H1 (cell line): ENCODE measurements around the gene SOX6. TPM values are rescaled to one million over a fixed set of nuclear protein-coding genes. Genes with fewer than 3 reads are reported as not detected.

Source experiments
- CTCF ChIA-PET: fragments of 300-600 bp; sonication (Branson Sonifier 250); formaldehyde crosslinking; loops from one replicate; lab custom pipeline; 2021; ENCODE audit not compliant: partially characterized antibody; lab: Charles Lee
- POLR2A ChIA-PET: fragments of 300-600 bp; sonication (Branson Sonifier 250); formaldehyde crosslinking; loops from one replicate; lab custom pipeline; 2021; ENCODE audit warnings: inconsistent platforms; ENCODE audit not compliant: partially characterized antibody; lab: Charles Lee
- DNase-seq, 2 experiments: peaks; one replicate each; pipeline versions ENCODE4 v3.0.0 to v3.0.0-alpha.2; 2010 to 2022; ENCODE audit warnings: low spot score in 2 of 2, low read depth in 1 of 2, mixed read lengths in 1 of 2
- FAIRE-seq: peaks from 2 replicates; lab custom pipeline; 2011; peaks lifted over from hg19 to GRCh38; lab: Jason Lieb, UNC
- H2AFZ ChIP-seq: 2 replicates; pipeline ENCODE4 v1.8.1; 2012; ENCODE audit warnings: low read length, inconsistent platforms
- H2AK5ac ChIP-seq: 2 replicates; pipeline ENCODE4 v1.6.1; 2013; ENCODE audit warnings: low read depth, low read length
- H2BK120ac ChIP-seq: replicated peaks from 2 replicates; pipeline ENCODE3; 2013; ENCODE audit warnings: low read depth, low read length, inconsistent platforms
- H2BK12ac ChIP-seq: 2 replicates; pipeline ENCODE4 v1.6.1; 2013; ENCODE audit warnings: low read depth, low read length
- H2BK15ac ChIP-seq: 2 replicates; pipeline ENCODE4 v1.6.1; 2013; ENCODE audit warnings: low read length
- H2BK20ac ChIP-seq: 2 replicates; pipeline ENCODE4 v1.6.1; 2013; ENCODE audit warnings: low read length
- H2BK5ac ChIP-seq: 2 replicates; pipeline ENCODE4 v1.6.1; 2013; ENCODE audit warnings: low read depth, low read length
- H3K14ac ChIP-seq: 2 replicates; pipeline ENCODE4 v1.6.1; 2013; ENCODE audit warnings: inconsistent platforms; ENCODE audit not compliant: insufficient read length
- H3K18ac ChIP-seq: 2 replicates; pipeline ENCODE4 v1.6.1; 2013; ENCODE audit warnings: low read length; ENCODE audit errors: extremely low read depth
- H3K23ac ChIP-seq: 2 replicates; pipeline ENCODE4 v1.6.1; 2013; ENCODE audit warnings: inconsistent platforms; ENCODE audit not compliant: insufficient read length
- H3K23me2 ChIP-seq: 2 replicates; pipeline ENCODE4 v1.6.1; 2013; ENCODE audit warnings: low read depth, low read length
- H3K27ac ChIP-seq: 2 replicates; pipeline ENCODE4 v1.6.1; 2011; ENCODE audit warnings: low read depth, low read length, inconsistent platforms
- H3K27me3 ChIP-seq, 4 experiments: replicated peaks in 1 of 4; 1 replicate in 1 of 4; 2 replicates in 3 of 4; pipeline versions ENCODE4 v1.6.1 to v1.8.1; 2011 to 2013; ENCODE audit warnings: low read length in 3 of 4, mild to moderate bottlenecking in 3 of 4, inconsistent platforms in 2 of 4, mixed read lengths in 2 of 4, moderate library complexity in 1 of 4; ENCODE audit not compliant: control insufficient read depth in 3 of 4, insufficient read depth in 3 of 4; ENCODE audit errors: extremely low read depth in 1 of 4
- H3K36me3 ChIP-seq, 4 experiments: 2 replicates each; pipeline versions ENCODE4 v1.6.1 to v1.8.1; 2011 to 2013; ENCODE audit warnings: mild to moderate bottlenecking in 4 of 4, low read length in 3 of 4, moderate library complexity in 2 of 4, control low read depth in 1 of 4, inconsistent platforms in 1 of 4; ENCODE audit not compliant: insufficient read depth in 4 of 4, control insufficient read depth in 2 of 4
- H3K4ac ChIP-seq: replicated peaks from 2 replicates; pipeline ENCODE3; 2013; ENCODE audit warnings: low read length, low read depth, mixed read lengths, inconsistent platforms; ENCODE audit not compliant: insufficient read length
- H3K4me1 ChIP-seq, 4 experiments: replicated peaks in 1 of 4; 1 replicate in 1 of 4; 2 replicates in 3 of 4; pipeline versions ENCODE4 v1.6.1 to v1.8.1; 2011 to 2013; ENCODE audit warnings: low read length in 3 of 4, inconsistent platforms in 2 of 4, mixed read lengths in 1 of 4; ENCODE audit not compliant: insufficient read depth in 4 of 4, control insufficient read depth in 3 of 4
- H3K4me2 ChIP-seq, 2 experiments: 2 replicates each; pipeline versions ENCODE4 v1.6.1 to v1.8.1; 2011 to 2013; ENCODE audit warnings: low read depth in 2 of 2, low read length in 2 of 2, control low read depth in 1 of 2, inconsistent platforms in 1 of 2, mild to moderate bottlenecking in 1 of 2; ENCODE audit not compliant: insufficient read depth in 1 of 2
- H3K4me3 ChIP-seq, 4 experiments: fragments of 200-600, 300-600 bp in 1 of 4; sonication (generic), shearing (Covaris generic), sonication (Bioruptor Twin) in 1 of 4; 2 replicates each; pipeline versions ENCODE4 v1.5.1 to v1.8.1; 2011 to 2016; ENCODE audit warnings: low read length in 4 of 4, low read depth in 3 of 4, control low read depth in 2 of 4, inconsistent platforms in 2 of 4, mild to moderate bottlenecking in 2 of 4, mixed read lengths in 1 of 4, moderate library complexity in 1 of 4; ENCODE audit not compliant: insufficient read depth in 2 of 4; ENCODE audit errors: extremely low read depth in 1 of 4
- H3K56ac ChIP-seq: replicated peaks from 2 replicates; pipeline ENCODE3; 2013; ENCODE audit warnings: low read depth, mild to moderate bottlenecking, mixed read lengths, low read length, inconsistent platforms; ENCODE audit not compliant: insufficient read length
- H3K79me1 ChIP-seq: 2 replicates; pipeline ENCODE4 v1.6.1; 2013; ENCODE audit warnings: low read depth, low read length, control low read depth
- H3K79me2 ChIP-seq, 2 experiments: 2 replicates each; pipeline versions ENCODE4 v1.6.1 to v1.8.1; 2012 to 2013; ENCODE audit warnings: low read length in 2 of 2, mild to moderate bottlenecking in 2 of 2, inconsistent platforms in 1 of 2; ENCODE audit not compliant: insufficient read depth in 2 of 2, control insufficient read depth in 1 of 2
- H3K9ac ChIP-seq, 4 experiments: replicated peaks in 1 of 4; 1 replicate in 1 of 4; 2 replicates in 3 of 4; pipeline versions ENCODE4 v1.6.1 to v1.8.1; 2011 to 2013; ENCODE audit warnings: low read depth in 3 of 4, low read length in 3 of 4, control low read depth in 2 of 4, mild to moderate bottlenecking in 2 of 4, moderate library complexity in 2 of 4, inconsistent platforms in 1 of 4; ENCODE audit errors: extremely low read depth in 1 of 4
- H3K9me3 ChIP-seq, 2 experiments: 2 replicates each; pipeline versions ENCODE4 v1.6.1 to v1.8.1; 2012 to 2013; ENCODE audit warnings: mild to moderate bottlenecking in 2 of 2, moderate library complexity in 2 of 2, control low read depth in 1 of 2, inconsistent platforms in 1 of 2, low read depth in 1 of 2, low read length in 1 of 2, mixed read lengths in 1 of 2; ENCODE audit not compliant: insufficient read depth in 2 of 2
- H4K20me1 ChIP-seq, 2 experiments: replicated peaks in 1 of 2; 2 replicates each; pipeline versions ENCODE3 to v1.8.1; 2011 to 2013; ENCODE audit warnings: inconsistent platforms in 2 of 2, low read length in 2 of 2, mild to moderate bottlenecking in 1 of 2; ENCODE audit not compliant: insufficient read depth in 2 of 2, control insufficient read depth in 1 of 2
- H4K5ac ChIP-seq: 2 replicates; pipeline ENCODE4 v1.6.1; 2013; ENCODE audit warnings: low read length, low read depth, mixed read lengths, inconsistent platforms; ENCODE audit not compliant: insufficient read length
- H4K8ac ChIP-seq: 2 replicates; pipeline ENCODE4 v1.8.0; 2013; ENCODE audit warnings: mild to moderate bottlenecking, moderate library complexity, low read length, inconsistent platforms; ENCODE audit not compliant: insufficient read depth; ENCODE audit errors: extremely low read depth
- H4K91ac ChIP-seq: replicated peaks from 2 replicates; pipeline ENCODE3; 2013; ENCODE audit warnings: low read length, mixed read lengths, inconsistent platforms; ENCODE audit not compliant: insufficient read length
- CBX8 ChIP-seq: fragments of 300-800, 300-1000 bp; sonication (generic); IDR thresholded peaks from 2 replicates; pipeline ENCODE4 v1.7.1; 2016; ENCODE audit warnings: low read depth, low read length, borderline replicate concordance
- CHD1 ChIP-seq: IDR thresholded peaks from 2 replicates; pipeline ENCODE4 v1.6.1; 2012; ENCODE audit warnings: low read depth, low read length, improper control_type of control experiment
- NRF1 ChIP-seq: IDR thresholded peaks from 2 replicates; pipeline ENCODE4 v1.6.1; 2011; ENCODE audit warnings: mild to moderate bottlenecking, low read depth, low read length, improper control_type of control experiment
- SUZ12 ChIP-seq: fragments of 200-600 bp; sonication (generic); IDR thresholded peaks from 2 replicates; pipeline ENCODE4 v1.6.1; 2012; ENCODE audit warnings: mild to moderate bottlenecking, inconsistent platforms, low read length, moderate library complexity, mixed read lengths
- TEAD4 ChIP-seq: IDR thresholded peaks from 2 replicates; pipeline ENCODE4 v1.6.1; 2012; ENCODE audit warnings: low read depth, low read length, inconsistent platforms, mixed read lengths
- WGBS, 2 experiments: shearing (Covaris generic) in 1 of 2; methylation state at CpG; one replicate each; pipeline versions ENCODE4 v1.1.6 to v1.1.7; 2013 to 2015; ENCODE audit warnings: low lambda C conversion rate in 2 of 2, mixed read lengths in 2 of 2, inconsistent platforms in 1 of 2, low coverage in 1 of 2, missing lambda C conversion rate in 1 of 2; ENCODE audit not compliant: insufficient replicate concordance in 2 of 2, insufficient coverage in 1 of 2, insufficient read length in 1 of 2; ENCODE audit errors: extremely low coverage in 1 of 2, missing lambda C conversion rate in 1 of 2; 5-methylcytosine and 5-hydroxymethylcytosine counted together
- polyA plus RNA-seq, 7 experiments: library from polyadenylated mRNA; depleted of rRNA in 3 of 7; stranded (reverse) in 5 of 7; unstranded in 2 of 7; fragments of >200 nt in 5 of 7; fragments of 200-250 nt in 2 of 7; gene quantifications; 1 replicate in 5 of 7; 2 replicates in 1 of 7; 4 replicates in 1 of 7; pipeline versions ENCODE4 v1.2.1 to v1.2.3, GENCODE V29; 2011 to 2013; ENCODE audit warnings: missing spikeins in 2 of 7, mixed read lengths in 2 of 7
- total RNA-seq: library from RNA; stranded (reverse); fragmentation: NEBNext Ultra II Directional; extraction: Animal tissue kit (Norgen Biotek cat#: 25700); gene quantifications from 2 replicates; pipeline ENCODE4 v1.2.1, GENCODE V29; 2021

The SOX6 gene
- total and polyA plus RNA-seq, 2 of the 8 experiments (the other 6 are each of a cell fraction or from before 2014, with no cell fraction given): 0.09 TPM; not detected in 1

DNA sequence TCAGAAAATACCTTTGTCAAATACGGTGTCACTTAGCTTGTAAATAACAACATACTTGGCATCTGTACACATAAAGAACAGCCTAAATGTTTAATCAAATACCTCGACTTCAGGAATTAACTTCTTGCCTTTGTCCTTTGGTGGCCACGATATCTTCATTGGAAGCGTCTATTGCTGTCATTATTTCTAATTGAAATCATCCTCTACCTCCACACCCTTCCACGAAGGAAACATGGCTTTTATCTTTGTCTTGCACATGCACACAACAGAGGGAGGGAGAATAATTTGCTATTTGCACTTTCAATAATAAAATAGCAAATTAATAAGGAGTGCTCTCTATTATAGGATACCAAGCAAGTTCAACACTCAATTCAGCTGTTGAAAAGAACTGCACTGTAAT lies 25.8 kb upstream of the SOX6 start:
- no peaks in the 10 kb centered on the region for H3K23me2 ChIP-seq
- H3K27me3 ChIP-seq: no peaks in the 10 kb centered on the region
- H2BK12ac ChIP-seq: no peak overlapping the region
- H2BK15ac ChIP-seq: no peak overlapping the region
- DNase-seq (no peak), FAIRE-seq (no peak)
- no peaks in the 10 kb centered on the region for H3K79me2 ChIP-seq
- H4K20me1 ChIP-seq: no peaks in the 10 kb centered on the region
- no peak overlapping the region for H3K27ac ChIP-seq
- H3K4ac ChIP-seq: no peak overlapping the region
- no peak overlapping the region for H3K14ac ChIP-seq
- no peaks in the 10 kb centered on the region for H3K79me1 ChIP-seq
- CTCF ChIA-PET: no interaction called here
- no peak overlapping the region for H4K8ac ChIP-seq
- no peak overlapping the region for H3K56ac ChIP-seq
- H4K5ac ChIP-seq: no peak overlapping the region
- TF ChIP-seq TEAD4 (no peak), CHD1 (no peak), NRF1 (no peak), CBX8 (no peak), SUZ12 (no peak)
- no peak overlapping the region for H3K9ac ChIP-seq
- no peak overlapping the region for H2AK5ac ChIP-seq
- H3K23ac ChIP-seq: no peak overlapping the region
- no peak overlapping the region for H3K18ac ChIP-seq
- no peaks in the 10 kb centered on the region for H3K36me3 ChIP-seq
- 88% methylated on average over 5 of the region's 5 CpGs; no CpG with 5 or more reads in 1 of the 2 experiments for WGBS, 2 experiments
- H4K91ac ChIP-seq: no peak overlapping the region
- no peak overlapping the region for H2BK20ac ChIP-seq
- no peak overlapping the region for H2BK5ac ChIP-seq
- no peak overlapping the region for H3K4me2 ChIP-seq
- no peak overlapping the region for H3K4me3 ChIP-seq
- POLR2A ChIA-PET: no interaction called here
- H2BK120ac ChIP-seq: no peak overlapping the region
- no peaks in the 10 kb centered on the region for H3K9me3 ChIP-seq
- H2AFZ ChIP-seq: no peak overlapping the region
- H3K4me1 ChIP-seq: no peaks in the 10 kb centered on the region
